KOPT-K1 (cell line): ENCODE measurements around the gene ATE1.
"Not testable (repeated sequence)": the region's sequence is repeated elsewhere in the genome, so short reads cannot be mapped to it uniquely, and the experiment has no call there.

Experiments used
- H3K27ac ChIP-seq: fragments of 200-600 bp; sonication (generic); 2 replicates; pipeline ENCODE4 v1.5.1; 2016; ENCODE audit warnings: antibody characterized with exemption, mild to moderate bottlenecking, low read depth, low read length; ENCODE audit not compliant: poor library complexity, severe bottlenecking
- H3K36me3 ChIP-seq: fragments of 200-600 bp; sonication (generic); 2 replicates; pipeline ENCODE4 v1.5.1; 2017; ENCODE audit warnings: antibody characterized with exemption, mild to moderate bottlenecking, low read length, moderate library complexity; ENCODE audit not compliant: insufficient read depth
- H3K9me3 ChIP-seq: fragments of 200-600 bp; sonication (generic); 2 replicates; pipeline ENCODE4 v1.5.1; 2017; ENCODE audit warnings: antibody characterized with exemption, low read length, mild to moderate bottlenecking; ENCODE audit not compliant: insufficient read depth, poor library complexity, severe bottlenecking

ATE1 gene

GRCh38 chr10:121947343-121948330 lies 19.8 kb upstream of the ATE1 start:
- no peaks in the 10 kb centered on the region for H3K9me3 ChIP-seq

DNA sequence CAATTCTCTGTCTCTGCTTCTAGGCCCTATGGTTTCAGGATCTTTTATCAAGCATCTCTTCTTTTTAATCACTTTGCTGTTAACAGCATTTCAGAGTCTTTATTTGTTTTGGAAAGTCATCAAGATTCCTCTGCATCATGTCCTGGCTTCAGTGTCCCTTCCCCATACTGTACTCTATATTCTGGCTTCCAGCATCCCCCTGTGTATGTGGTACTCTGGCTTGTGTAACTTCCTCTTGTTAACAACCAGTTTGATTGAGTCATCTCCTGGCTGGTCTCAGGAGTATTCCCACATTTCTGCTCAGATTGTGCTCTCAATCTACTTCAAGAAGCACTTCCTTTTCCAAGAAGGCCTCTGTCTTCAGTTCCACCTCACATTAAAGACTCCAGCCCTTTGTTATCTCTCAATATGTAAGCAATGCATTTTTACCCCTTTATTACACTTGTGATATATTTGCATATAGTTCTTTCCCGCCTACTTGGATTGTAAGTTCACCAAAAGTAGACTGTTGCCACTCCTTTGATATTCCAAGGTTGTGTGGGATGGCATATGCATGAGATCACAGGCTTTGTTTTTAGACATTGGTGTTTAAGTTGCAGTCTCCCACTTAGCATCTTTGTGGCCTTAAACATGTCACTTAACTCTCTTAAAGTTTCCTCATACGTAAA lies 15.1 kb upstream of the ATE1 start:
- Histone ChIP-seq H3K36me3 (no peaks in the 10 kb centered on the region), H3K27ac (no peak overlapping the region), H3K9me3 (no peaks in the 10 kb centered on the region)

More at GRCh38 chr10:121947343-121948330, 19.8 kb upstream of the ATE1 start:
- H3K36me3 ChIP-seq, result no peaks in the 10 kb centered on the region
- no peak overlapping the region for H3K27ac ChIP-seq

DNA sequence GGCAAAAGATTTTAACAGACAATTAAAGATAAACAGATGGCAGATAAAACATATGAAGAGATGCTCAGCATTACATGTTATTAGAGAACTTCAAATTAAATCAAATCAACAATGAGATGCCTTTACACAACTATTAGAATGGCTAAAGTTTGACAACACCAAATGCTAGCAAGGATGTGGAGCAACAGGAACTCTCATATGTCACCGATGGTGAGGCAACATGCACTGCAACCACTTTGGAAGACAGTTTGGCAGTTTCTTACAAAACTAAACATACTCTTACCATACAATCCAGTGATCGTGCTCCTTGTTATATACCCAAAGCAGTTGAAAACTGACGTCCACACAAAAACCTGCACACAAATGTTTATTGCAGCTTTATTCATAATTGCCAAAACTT lies 13.7 kb upstream of the ATE1 start:
- Histone ChIP-seq H3K36me3 (no peaks in the 10 kb centered on the region), H3K27ac (no peak overlapping the region), H3K9me3 (no peaks in the 10 kb centered on the region)

DNA sequence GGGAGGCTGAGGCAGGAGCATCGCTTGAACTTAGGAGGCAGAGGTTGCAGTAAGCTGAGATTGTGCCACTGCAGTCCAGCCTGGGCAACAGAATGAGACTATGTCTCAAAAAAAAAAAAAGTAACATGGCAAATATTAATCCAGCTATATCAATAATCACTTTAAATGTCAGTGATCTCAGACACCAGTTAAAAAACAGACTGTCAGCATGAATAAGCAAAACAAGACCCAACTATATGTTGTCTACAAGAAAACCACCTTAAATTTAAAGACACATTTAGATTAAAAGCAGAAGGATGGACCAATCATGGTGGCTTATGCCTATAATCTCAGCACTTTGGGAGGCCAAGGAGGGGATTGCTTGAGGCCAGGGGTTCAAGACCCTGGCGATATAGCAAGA lies 8.5 kb upstream of the ATE1 start:
- H3K27ac ChIP-seq, result no peak overlapping the region
- H3K36me3 ChIP-seq, result no peaks in the 10 kb centered on the region
- no peaks in the 10 kb centered on the region for H3K9me3 ChIP-seq

- H3K36me3 ChIP-seq, result no peaks in the 10 kb centered on the region
- H3K9me3 ChIP-seq, result no peaks in the 10 kb centered on the region
- H3K27ac ChIP-seq, result no peak overlapping the region
These were observed 7.9 kb upstream of the ATE1 start for GRCh38 chr10:121935702-121936101.

- not testable (repeated sequence) for H3K27ac ChIP-seq, H3K9me3 ChIP-seq, H3K36me3 ChIP-seq
These were observed 2.6 kb upstream of the ATE1 start for GRCh38 chr10:121930268-121931085.

- H3K27ac ChIP-seq, result not testable (repeated sequence)
These were observed 1.9 kb upstream of the ATE1 start for GRCh38 chr10:121929585-121930267.

GRCh38 chr10:121928528-121928884 lies 675 bp upstream of the ATE1 start:
- Histone ChIP-seq H3K9me3 (no peaks in the 10 kb centered on the region), H3K27ac (peak overlapping the region; percentile 89), H3K36me3 (0 out of 2 replicates have a peak, but pooled peaks cover 4% of the 10 kb centered on the region)

More at GRCh38 chr10:121929585-121930267, 1.9 kb upstream of the ATE1 start:
- H3K36me3 ChIP-seq, H3K9me3 ChIP-seq: not testable (repeated sequence)

DNA sequence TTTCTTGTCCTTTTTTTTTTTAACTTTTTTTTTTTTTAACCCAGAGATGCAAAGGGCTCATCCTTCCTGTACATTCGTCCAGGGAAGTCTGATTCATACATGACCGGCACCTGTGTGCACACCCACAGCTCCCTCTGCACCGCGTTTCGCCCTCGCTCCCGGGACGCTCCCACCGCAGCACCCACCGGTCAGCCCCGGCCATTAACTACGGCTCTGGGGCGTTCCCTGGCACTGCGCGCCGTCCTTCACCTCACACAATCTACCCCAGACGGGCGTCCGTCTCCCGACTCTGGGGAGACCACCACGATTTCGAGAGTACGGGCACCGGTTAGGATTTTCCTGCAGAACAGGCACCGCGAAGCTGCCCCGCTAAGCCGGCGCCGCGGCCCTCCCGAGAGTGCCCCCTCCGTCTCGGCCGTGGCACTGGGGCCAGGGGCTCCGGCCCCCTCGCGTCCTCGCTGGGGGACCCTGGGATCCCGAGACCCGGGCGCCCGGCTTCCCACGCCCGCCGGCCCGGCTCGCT lies 452 bp downstream of the ATE1 start:
- Histone ChIP-seq H3K27ac (peak overlapping the region; percentile 89), H3K9me3 (no peaks in the 10 kb centered on the region), H3K36me3 (peaks cover 15% of the 10 kb centered on the region; the same call in 1 of the 2 replicates)

DNA sequence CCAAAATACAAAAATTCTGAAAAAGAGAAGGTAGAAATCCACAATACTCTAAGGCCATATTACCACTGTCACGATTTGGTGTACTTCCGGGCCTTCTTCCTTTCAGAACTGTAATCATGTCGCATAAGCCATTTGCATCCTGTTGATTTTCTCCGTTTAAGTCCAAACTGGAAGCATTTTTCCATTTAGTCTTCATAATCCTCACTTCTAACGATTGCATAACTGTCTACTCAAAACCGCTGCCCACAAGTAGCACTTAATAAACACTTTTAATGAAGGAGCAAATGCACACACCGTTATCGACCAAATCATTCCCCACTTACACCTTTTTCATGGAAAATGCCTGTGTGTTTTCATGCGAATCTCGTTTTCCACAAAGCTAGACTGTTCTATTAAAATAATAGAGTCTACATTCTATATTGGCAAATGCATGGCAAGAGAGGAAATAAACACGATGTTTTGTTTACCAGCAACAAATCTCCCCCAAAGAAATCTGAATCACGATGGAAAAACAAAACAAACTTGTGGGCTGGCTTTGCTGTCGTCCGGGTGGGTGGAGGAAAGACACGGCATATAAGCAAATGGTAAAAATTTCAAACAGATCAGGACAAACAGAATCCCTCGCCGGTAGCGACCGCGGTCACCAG lies 1.0 kb downstream of the ATE1 start:
- H3K9me3 ChIP-seq, result no peaks in the 10 kb centered on the region
- H3K36me3 ChIP-seq, result peaks cover 16% of the 10 kb centered on the region; the same call in 1 of the 2 replicates
- peak overlapping the region; percentile 89 for H3K27ac ChIP-seq

- peaks cover 21% of the 10 kb centered on the region; the same call in 1 of the 2 replicates for H3K36me3 ChIP-seq
- no peak overlapping the region for H3K27ac ChIP-seq
- no peaks in the 10 kb centered on the region for H3K9me3 ChIP-seq
These were observed 1.7 kb downstream of the ATE1 start for GRCh38 chr10:121926157-121926556.

GRCh38 chr10:121921238-121921931 lies 6.4 kb downstream of the ATE1 start:
- Histone ChIP-seq H3K9me3 (no peaks in the 10 kb centered on the region), H3K27ac (no peak overlapping the region), H3K36me3 (peaks cover 50% of the 10 kb centered on the region)

DNA sequence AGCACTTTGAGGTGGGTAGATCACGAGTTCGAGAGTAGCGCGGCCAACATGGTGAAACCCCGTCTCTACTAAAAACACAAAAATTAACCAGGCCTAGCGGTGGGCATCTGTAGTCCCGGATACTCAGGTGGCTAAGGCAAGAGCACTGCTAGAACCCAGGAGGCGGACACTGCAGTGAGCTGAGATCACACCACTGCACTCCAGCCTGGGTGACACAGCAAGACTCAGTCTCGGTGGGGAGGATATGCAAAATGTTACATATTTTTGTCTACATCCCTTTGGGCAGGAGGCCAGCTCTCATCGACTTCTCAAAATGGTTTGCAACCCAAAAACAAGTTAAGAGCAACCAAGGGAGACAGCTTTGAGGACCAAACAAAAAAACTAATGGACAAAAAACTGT lies 8.2 kb downstream of the ATE1 start:
- Histone ChIP-seq H3K36me3 (peaks cover 50% of the 10 kb centered on the region), H3K9me3 (no peaks in the 10 kb centered on the region), H3K27ac (no peak overlapping the region)
